Superior temporal gyrus (tissue), 1 donor: Measurements from ENCODE around the gene RPS6KA4.

Experiments
- DNase-seq: peaks from one replicate; pipeline ENCODE4 v3.0.0-alpha.2; 2016; ENCODE audit errors: extremely low spot score

RPS6KA4 gene

DNA sequence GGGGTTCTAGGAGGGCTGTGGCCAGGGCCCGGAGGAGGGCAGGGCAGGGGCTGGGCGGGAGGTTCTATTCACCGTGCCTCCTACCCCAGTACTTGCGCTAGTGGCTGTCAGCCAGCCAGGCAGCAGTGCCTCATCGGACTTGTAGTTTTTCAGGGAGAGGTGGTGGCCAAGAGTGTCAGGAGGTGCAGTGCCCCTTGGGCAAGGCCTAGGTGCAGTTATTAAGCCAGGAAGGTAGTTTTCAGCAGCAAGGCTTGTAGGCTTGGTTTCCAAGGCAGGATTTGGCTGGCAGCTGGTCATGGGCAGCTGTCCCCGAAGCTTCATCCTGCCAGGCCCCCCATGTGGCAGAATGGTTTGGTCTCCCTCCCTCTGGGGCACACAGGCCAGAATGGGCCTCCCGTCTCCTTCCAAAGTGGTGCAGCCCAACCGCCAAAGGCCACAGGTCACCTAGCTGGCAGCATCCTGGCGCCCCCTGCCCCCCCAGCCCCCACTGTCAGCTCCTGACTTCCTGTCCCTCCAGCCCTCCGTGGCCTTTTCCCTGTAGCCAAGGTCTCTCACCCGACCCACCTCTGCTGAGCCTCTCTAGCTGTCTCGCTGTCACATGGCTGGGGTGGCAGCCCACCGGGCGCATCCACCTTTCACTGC lies 10.5 kb upstream of the RPS6KA4 start:
- DNase-seq: no peak

DNA sequence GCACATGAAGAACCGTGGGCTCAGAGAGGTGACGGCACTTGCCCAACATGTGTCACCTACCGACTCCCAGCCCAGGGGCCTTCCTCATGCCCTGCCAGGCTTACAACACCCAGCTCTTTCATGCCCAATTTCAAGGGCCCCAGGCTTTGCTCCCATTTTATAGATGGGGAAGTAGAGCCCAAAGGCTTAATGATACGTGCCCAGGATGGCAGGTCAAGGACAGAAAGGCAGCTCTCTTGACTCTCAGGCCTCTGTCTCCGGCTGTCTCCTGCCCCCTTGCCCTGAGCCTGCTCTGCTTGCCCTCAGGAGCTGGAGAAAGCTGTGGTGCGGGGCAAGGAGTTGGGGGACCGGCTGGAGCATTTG lies 10.0 kb upstream of the RPS6KA4 start:
- no peak for DNase-seq

DNA sequence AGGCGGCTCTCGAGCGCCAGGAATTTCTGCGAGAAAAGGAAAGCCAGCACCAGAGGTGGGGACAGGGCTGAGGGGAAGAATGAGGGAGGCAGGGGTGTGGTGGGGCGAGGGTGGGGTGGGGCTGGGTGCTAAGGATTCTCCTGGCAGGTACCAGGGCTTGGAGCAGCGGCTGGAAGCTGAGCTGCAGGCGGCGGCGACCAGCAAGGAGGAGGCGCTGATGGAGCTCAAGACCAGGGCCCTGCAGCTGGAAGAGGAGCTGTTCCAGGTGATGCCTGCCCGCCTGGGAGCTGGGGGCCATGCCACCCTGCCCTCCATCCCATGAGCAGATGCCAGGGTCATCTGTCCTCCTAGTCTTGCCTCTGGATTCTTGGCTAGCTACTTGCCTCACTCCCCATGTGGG lies 9.6 kb upstream of the RPS6KA4 start:
- no peak for DNase-seq

DNA sequence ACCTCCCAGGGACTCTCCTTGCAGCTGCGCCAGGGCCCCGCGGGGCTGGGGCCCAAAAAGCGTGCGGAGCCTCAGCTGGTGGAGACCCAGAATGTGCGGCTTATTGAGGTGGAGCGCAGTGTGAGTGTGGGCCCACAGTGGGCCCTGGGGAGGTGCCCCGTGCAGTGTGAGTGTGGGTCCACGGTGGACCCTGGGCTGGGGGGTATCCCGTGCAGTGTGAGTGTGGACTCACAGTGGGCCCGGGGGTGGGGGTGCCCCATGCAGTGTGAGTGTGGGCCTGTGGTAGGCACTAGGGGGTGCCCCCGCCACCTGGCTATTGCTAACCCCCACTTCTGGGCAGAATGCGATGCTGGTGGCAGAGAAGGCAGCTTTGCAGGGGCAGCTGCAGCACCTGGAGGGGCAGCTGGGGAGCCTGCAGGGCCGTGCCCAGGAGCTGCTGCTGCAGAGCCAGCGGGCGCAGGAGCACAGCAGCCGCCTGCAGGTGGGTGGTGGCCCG lies 7.8 kb upstream of the RPS6KA4 start:
- no peak for DNase-seq

DNA sequence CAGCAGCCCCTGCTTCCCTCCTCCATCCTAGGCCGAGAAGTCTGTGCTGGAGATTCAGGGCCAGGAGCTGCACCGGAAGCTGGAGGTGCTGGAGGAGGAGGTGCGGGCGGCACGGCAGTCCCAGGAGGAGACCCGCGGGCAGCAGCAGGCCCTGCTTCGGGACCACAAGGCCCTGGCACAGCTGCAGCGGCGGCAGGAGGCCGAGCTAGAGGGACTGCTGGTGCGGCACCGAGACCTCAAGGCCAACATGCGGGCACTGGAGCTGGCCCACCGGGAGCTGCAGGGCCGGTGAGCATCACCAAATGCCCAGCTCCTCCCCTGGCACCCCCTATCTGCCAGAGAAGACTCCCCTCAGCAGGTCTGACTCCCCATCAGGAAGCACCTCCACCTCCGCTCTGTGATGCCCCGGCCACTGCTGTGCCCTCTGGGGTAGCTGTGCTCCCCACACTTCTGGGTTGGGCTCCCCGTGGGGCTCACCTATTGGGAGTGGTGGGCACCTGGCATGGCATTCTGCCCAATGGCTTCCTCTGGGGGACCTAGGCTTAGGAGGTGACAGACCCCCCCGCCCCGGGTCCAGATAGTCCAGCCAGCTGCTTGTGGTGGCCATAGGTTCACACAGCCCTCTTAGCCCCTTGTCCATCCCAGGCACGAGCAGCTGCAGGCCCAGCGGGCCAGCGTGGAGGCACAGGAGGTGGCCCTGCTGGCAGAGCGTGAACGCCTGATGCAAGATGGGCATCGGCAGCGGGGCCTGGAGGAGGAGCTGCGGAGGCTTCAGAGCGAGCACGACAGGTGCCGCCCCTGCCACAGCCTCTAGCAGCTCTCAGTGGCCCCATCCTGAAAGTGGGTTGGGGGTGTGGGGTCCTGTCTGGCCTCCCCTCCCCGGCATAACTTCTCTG lies 6.6 kb upstream of the RPS6KA4 start:
- DNase-seq: no peak

DNA sequence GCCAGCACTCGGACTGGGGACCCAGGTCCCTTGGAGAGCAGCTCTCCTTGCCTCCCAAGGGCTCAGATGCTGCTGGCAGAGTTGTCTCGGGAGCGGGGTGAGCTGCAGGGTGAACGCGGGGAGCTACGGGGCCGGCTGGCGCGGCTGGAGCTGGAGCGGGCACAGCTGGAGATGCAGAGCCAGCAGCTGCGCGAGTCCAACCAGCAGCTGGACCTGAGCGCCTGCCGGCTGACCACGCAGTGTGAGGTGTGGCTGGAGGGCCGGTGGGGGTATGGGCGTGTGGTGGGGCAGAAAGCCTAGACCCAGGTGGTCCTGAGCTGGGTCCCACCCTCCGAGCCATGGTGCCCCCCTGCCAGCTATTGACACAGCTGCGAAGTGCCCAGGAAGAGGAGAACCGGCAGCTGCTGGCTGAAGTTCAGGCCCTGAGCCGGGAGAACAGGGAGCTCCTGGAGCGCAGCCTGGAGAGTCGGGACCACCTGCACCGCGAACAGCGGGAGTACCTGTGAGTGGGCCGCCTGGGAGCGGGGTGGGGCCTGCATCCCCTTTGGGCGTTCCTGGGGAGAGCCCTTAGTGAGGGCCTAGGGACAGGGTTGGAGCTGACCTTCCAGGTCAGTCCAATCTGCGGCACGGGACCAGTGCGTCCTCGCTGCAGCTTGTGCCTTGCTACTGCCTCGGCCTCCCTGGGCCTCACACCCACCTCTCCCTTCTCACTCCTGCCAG lies 5.8 kb upstream of the RPS6KA4 start:
- DNase-seq: no peak

DNA sequence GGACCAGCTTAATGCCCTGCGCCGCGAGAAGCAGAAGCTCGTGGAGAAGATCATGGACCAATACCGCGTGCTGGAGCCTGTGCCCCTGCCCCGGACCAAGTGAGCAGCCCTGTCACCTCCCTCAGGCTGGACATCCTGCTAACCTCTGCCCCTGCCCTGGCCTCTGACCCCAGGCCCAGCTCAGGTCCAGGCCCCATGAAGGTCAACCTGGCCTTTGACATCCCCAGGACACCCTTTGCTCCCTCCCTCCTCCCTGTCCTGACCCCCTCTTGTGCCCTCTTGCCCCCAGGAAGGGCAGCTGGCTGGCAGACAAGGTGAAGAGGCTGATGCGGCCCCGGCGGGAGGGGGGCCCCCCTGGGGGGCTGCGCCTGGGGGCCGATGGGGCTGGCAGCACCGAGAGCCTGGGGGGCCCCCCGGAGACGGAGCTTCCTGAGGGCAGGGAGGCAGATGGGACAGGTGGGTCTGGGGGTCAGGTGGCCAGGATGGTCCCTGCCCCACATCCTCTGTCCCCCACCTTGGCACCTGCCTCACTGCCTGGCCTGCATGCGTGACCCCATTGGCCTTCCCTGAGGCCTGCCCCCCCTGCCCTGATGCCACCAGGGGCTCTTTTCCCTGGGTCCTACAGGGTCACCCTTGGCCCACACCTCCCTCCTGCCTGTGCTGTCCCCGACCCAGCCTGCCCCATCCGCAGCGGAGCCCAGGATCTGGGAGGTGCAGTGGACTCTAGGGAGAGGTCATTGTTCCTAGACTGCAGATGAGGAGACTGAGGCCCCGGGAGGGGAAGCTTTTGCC lies 5.1 kb upstream of the RPS6KA4 start:
- DNase-seq: no peak

DNA sequence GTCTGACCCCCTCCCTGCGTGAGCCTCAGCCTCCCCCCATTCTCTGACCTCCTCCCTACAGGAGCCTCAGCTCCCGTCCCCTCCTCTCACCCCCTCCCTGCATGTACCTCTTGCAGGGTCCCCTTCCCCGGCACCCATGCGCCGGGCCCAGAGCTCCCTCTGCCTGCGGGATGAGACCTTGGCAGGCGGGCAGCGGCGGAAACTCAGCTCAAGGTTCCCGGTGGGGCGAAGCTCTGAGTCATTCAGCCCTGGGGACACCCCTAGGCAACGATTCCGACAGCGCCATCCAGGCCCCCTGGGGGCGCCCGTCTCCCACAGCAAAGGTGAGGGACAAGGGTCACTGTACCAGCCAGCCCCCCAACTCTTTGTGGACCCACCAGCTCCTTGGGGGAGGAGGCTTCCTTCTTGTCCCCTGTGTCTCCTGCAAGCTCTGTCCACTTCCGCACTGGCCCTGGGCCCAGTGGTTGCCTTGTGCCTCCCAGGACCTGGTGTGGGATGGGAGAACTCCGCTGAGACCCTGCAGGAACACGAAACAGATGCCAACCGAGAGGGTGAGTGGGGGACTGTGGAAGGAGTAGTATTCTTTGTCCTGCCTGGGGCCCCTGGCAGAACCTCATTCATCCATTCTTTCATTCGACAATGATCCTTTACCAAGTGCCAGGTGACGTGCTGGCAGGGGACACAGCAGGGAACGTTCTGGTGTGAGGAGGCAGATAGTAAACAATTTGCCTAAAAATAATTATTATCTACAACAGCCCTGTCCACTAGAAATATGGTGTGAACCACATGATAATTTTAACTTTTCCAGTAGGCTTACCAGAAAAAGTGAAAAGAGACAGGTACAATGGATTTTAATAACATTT lies 3.7 kb upstream of the RPS6KA4 start:
- DNase-seq: peak; percentile 61

DNA sequence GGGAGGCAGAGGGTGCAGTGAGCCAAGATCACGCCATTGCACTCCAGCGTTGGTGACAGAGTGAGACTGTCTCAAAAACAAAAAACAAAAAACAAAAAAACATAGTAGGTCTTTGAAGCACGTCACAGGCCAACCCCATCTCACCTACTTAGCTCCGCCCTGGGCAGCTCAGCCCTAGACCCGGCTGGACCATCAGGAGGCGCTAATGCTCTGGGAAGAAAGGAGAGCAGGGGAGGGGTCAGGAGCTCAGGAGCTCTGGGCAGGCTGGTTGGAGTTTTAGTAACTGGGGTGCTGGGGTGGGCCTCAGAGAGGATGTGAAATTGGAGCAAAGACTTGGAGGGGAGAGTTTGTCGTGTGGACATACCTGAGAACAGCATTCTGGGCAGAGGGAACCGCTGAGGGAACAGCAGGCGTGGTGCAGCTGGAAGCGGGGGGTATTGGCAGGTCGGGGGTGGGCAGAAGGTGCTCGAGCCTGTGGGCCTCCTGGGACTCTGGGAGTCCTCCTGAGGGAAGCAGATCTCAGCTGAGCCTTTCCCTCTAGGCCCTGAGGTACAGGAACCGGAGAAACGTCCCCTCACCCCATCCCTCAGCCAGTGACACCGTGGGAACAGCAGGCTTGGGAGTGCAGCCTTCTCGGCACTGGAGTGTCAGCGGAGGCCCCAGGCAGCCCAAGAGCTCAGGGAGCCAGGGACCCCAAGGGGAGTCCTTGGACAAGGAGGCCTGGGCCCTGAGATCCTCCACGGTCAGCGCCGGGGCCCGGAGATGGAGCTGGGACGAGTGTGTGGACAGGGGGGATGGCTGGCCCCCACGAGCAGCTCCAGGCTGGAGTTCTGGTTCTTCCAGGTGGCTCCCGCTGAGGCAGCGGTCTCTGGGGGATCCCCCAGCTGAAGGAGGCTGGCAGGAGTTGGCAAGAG lies 2.2 kb upstream of the RPS6KA4 start:
- no peak for DNase-seq

DNA sequence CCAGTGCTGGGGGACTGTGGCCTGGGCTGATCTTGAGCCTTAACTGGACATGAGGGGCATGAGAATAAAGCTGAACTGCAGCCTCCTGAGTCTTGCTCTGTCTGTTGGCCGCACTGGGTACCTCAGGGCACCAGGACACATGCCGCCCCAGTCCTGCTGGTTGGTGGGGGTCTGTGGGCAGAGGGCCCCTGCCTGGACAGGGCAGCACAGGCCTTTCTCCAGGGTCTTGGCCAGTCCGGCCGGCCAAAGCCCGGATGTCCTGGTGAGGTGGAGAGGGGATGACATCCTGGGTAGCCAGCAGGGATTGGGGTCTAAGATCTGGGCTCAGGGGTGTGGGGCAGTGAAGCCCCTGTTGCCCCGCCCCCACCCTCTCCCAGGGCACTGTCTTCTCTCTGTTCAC lies 1.5 kb upstream of the RPS6KA4 start:
- no peak for DNase-seq

DNA sequence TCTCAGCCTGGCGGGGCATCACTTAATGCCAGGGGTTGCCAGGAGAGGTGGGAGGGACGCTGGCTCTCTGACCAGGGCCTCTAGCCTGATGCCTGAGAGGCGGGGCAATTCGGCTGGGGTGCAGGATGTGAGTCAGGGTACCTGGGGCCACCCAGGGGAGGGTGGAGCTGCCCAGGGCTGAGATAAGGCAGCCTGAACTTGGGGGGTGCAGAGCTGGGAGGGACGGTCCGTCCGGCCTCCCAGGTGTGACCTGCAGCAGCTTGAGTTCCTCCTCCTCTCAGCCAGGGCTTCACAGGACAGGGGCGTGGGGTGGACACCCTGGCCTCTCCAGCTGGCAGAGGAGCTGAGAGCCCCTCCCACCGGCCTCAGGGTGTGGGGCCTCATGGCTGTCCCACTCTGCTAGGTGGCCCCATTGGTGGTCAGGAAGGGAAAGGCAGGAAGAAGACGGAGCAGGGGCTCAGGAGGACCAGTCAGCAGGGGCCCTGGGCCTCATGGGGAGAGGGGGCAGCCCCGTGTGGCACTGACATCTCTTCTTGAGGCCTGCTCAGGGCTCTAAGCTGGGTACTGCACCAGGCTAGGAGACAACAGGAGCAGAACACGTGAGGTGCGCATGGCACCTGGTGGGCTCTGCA lies 942 bp upstream of the RPS6KA4 start:
- no peak for DNase-seq

DNA sequence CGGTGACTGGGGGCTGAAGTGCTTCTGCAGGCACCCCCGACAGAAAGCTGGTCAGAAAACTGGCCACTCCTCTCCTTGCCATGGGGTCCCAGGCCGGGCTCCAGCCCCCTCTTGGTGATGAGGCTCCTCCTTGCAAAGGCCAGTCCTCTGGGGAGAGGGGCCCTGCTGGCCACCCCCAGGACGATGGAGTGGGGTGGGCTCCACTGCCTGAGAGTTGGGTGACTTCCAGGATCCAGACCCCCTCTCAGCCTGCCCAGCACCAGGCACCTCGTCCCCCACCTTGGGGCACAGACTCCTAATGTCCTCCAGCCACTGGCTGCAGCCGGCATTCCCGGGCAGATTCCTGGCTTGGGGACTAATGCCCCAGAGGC lies 441 bp upstream of the RPS6KA4 start:
- peak; percentile 11 for DNase-seq

DNA sequence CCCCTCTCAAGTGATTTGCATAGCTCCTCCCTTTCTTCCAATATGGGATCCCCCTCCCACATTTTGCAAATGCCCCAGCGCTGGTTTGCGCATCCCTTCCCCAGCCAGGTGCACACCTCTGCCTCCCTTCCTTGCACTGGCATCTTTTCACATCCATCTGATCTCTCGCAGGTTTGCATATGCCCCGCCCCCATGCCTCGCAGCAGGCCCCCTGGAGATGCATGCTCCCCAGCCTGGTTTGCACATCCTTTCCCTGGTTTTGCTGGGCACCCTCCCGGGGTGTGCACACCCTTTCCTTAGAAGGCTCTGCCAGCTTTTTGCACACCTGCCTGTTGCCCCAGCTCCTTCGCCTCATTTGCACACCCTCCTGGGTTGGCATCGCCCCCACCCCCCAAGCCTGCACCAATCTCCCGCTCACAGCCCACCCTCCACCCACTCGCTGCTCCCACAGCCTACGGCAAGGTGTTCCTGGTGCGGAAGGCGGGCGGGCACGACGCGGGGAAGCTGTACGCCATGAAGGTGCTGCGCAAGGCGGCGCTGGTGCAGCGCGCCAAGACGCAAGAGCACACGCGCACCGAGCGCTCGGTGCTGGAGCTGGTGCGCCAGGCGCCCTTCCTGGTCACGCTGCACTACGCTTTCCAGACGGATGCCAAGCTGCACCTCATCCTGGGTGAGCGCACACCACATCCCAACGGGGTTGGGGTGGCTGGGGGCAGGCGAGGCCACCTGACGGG lies 917 bp downstream of the RPS6KA4 start:
- DNase-seq: peak; percentile 23

DNA sequence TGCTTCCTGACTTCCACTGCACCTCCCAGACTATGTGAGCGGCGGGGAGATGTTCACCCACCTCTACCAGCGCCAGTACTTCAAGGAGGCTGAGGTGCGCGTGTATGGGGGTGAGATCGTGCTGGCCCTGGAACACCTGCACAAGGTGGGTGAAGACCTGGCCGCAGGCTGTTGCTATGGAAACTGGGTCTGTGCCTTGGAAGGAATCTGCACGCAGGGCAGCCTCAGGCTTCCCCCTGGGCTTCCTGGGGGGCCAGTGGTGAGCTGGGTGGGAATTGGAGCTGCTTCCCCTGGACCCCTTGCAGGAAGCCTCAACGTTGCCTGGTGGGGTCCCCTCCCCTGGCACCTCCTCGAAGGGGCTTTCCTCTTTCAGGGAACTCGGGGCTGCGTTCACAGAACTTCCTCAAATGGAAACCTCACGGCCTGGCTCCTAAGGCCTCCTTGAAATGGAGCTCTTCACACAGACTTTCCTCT lies 1.5 kb downstream of the RPS6KA4 start:
- DNase-seq: peak; percentile 13

DNA sequence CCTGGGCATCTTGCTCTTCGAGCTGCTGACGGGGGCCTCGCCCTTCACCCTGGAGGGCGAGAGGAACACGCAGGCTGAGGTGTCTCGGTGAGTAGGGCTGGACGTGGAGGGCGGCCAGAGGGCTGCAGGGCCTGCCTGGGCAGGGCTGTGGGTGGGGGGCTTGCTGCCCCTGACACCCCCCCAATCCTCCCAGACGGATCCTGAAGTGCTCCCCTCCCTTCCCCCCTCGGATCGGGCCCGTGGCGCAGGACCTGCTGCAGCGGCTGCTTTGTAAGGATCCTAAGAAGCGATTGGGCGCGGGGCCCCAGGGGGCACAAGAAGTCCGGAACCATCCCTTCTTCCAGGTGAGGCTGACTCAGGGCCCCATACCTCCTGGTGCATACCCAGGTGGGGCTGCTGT lies 2.7 kb downstream of the RPS6KA4 start:
- DNase-seq: no peak

DNA sequence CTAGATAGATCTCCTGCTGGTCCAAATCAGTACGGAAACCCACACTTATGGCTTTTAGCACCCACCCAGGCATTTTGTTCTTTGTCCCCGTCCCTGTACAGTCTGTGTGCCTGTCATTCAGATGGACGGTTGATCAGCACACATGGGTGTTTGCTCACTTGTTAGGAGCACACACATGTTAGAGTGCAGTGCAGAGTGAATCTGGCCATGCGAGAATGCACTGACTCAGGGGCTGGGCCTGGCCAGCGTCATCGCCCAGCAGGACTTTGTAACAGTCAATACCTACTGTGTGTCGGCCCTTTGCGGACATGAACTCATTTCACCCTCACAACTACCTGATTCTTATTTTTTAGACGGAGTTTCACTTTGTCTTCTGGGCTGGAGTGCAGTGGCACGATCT lies 3.4 kb downstream of the RPS6KA4 start:
- no peak for DNase-seq

DNA sequence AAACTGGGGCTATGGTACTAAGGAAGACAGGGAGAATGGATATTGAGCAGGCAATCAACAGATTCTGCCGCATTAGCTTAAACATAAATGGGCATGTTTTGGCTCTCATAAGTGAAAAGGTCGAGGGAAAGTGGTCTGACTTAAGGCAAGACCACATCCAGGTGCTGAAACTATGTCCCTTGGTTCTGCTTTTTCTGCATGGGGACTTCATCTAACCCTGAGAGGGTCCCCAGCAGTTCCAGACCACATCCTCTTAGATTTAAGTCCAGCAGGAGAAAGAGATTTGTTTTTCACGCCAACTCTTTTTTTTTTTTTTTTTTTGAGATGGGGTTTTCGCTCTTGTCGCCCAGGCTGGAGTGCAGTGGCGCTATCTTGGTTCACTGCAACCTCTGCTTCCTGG lies 5.5 kb downstream of the RPS6KA4 start:
- no peak for DNase-seq

DNA sequence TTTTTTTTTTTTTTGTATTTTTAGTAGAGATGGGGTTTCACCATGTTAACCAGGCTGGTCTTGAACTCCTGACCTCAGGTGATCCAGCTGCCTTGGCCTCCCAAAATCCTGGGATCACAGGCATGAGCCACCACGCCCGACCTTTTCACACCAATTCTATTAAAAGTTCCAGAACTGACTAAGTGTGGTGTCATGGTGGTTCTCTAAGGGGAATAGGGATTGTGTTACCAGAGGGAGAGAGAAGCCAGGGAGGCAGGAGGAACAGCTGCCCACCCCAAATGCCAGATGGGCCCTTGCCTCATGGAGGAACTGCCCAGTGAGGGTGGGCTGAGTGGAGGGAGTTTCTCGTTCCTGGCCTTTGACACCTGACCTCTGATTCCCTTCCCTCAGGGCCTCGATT lies 5.9 kb downstream of the RPS6KA4 start:
- DNase-seq: no peak

DNA sequence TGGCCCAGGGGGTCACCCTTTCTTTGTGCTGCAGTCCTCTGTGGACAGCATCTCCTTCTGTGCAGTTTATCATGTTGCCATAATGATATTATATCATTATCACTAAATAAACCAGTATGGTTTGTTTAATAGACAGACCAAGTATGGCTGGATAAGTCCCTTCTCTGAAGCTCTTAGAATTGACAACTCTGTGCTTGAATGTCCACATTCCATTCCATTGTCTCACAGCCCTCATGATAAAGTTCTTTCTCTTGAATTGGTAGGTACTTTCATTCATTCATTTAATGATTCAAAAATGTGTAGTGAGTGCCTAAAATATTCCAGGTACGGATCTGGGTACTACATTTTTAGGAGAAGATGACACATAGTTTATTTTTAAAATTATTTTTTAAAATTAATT lies 7.8 kb downstream of the RPS6KA4 start:
- DNase-seq: no peak
